GM19351 (cell line): ENCODE data around the gene DFFB.

Experiments used
- ATAC-seq: cut with Tn5 transposase; IDR thresholded peaks from one replicate; pipeline ENCODE4 v1.9.1; 2021; ENCODE audit warnings: mild to moderate bottlenecking, moderate library complexity; ENCODE audit not compliant: unreplicated experiment

DFFB gene

GRCh38 chr1:3869751-3870301, 12.6 kb downstream of the DFFB start:
- no peak for ATAC-seq

GRCh38 chr1:3871451-3871805, 14.2 kb downstream of the DFFB start:
- no peak for ATAC-seq

GRCh38 chr1:3872546-3872945, 15.3 kb downstream of the DFFB start:
- no peak for ATAC-seq

- no peak for ATAC-seq
These were observed 17.5 kb downstream of the DFFB start for GRCh38 chr1:3874736-3875135.

- ATAC-seq, result no peak
These were observed 19.4 kb downstream of the DFFB start for GRCh38 chr1:3876716-3877115.

- no peak for ATAC-seq
These were observed 21.8 kb downstream of the DFFB start for GRCh38 chr1:3879099-3879498.

GRCh38 chr1:3879787-3880428, 22.6 kb downstream of the DFFB start:
- ATAC-seq, result no peak

GRCh38 chr1:3880429-3881192, 23.3 kb downstream of the DFFB start:
- ATAC-seq, result no peak

GRCh38 chr1:3881193-3881480, 23.9 kb downstream of the DFFB start:
- no peak for ATAC-seq

- ATAC-seq, result no peak
These were observed 26.1 kb downstream of the DFFB start for GRCh38 chr1:3883194-3883925.

- ATAC-seq, result no peak
These were observed 27.7 kb downstream of the DFFB start for GRCh38 chr1:3884966-3885365.

- ATAC-seq, result no peak
These were observed 28.3 kb downstream of the DFFB start for GRCh38 chr1:3885611-3886010.

GRCh38 chr1:3886106-3886670, 28.9 kb downstream of the DFFB start:
- no peak for ATAC-seq

- ATAC-seq, result no peak
These were observed 29.4 kb downstream of the DFFB start for GRCh38 chr1:3886691-3887090.

GRCh38 chr1:3888301-3888700, 31.0 kb downstream of the DFFB start:
- no peak for ATAC-seq

GRCh38 chr1:3889936-3890335, 32.7 kb downstream of the DFFB start:
- ATAC-seq, result no peak

- peak; percentile 60 for ATAC-seq
These were observed 33.4 kb downstream of the DFFB start for GRCh38 chr1:3890389-3891328.

GRCh38 chr1:3891329-3891865, 34.1 kb downstream of the DFFB start:
- ATAC-seq, result no peak

- no peak for ATAC-seq
These were observed 35.5 kb downstream of the DFFB start for GRCh38 chr1:3892748-3893147.

GRCh38 chr1:3893190-3893589, 35.9 kb downstream of the DFFB start:
- no peak for ATAC-seq
